Measurements from ENCODE around the gene NELFCD.

- no peak for TF ChIP-seq EZH2 (IDR thresholded peaks at IDR 0.05; ENCODE audit: low read length)
- TF ChIP-seq, protein P1, sequence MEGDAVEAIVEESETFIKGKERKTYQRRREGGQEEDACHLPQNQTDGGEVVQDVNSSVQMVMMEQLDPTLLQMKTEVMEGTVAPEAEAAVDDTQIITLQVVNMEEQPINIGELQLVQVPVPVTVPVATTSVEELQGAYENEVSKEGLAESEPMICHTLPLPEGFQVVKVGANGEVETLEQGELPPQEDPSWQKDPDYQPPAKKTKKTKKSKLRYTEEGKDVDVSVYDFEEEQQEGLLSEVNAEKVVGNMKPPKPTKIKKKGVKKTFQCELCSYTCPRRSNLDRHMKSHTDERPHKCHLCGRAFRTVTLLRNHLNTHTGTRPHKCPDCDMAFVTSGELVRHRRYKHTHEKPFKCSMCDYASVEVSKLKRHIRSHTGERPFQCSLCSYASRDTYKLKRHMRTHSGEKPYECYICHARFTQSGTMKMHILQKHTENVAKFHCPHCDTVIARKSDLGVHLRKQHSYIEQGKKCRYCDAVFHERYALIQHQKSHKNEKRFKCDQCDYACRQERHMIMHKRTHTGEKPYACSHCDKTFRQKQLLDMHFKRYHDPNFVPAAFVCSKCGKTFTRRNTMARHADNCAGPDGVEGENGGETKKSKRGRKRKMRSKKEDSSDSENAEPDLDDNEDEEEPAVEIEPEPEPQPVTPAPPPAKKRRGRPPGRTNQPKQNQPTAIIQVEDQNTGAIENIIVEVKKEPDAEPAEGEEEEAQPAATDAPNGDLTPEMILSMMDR (optimal IDR thresholded peaks at IDR 0.05 in 1 of 3, IDR thresholded peaks at IDR 0.05 in 1 of 3, conservative IDR thresholded peaks at IDR 0.05 in 1 of 3; ENCODE audit: extremely low read depth in 1 of 3, insufficient read depth in 2 of 3, low read length in 3 of 3): no peak
Observed at GRCh38 chr20:58932170-58932569, 48.9 kb upstream of the NELFCD start.

Data from keratinocyte (primary cell).